ENCODE data around the gene BIRC5.
"Not testable (repeated sequence)": the region's sequence is repeated elsewhere in the genome, so short reads cannot be mapped to it uniquely, and the experiment has no call there.

Gene BIRC5

DNA sequence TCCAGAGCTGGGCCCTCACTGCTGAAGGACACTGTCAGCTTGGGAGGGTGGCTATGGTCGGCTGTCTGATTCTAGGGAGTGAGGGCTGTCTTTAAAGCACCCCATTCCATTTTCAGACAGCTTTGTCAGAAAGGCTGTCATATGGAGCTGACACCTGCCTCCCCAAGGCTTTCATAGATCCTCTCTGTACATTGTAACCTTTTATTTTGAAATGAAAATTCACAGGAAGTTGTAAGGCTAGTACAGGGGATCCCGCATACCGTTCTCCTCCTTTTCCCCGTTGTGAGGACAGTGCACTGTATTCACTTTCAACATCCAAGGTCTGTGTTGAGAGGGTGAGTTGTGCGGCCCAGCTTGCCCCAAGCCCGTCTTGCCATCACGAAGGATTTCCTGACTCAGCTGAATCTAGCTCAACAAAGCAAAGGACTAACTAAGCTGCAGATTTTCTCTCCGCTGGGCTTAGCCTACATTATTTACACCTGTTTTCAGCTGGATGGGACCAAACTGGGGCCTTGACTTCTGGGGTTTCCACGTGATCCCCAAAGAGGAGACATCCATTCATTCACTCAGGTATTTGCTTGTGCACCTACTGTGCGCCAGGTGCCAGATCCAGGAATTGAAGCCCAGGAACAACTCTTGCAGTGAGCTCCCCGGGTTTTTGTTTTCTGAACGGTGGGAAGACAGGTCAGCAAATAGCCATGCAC, 12.2 kb downstream of the BIRC5 start:
- DNase-seq, result no peak

- DNase-seq, result no peak
Measured at GRCh38 chr17:78226759-78227454, 12.9 kb downstream of the BIRC5 start.

GRCh38 chr17:78227455-78227916, 13.4 kb downstream of the BIRC5 start:
- no peak for DNase-seq

DNA sequence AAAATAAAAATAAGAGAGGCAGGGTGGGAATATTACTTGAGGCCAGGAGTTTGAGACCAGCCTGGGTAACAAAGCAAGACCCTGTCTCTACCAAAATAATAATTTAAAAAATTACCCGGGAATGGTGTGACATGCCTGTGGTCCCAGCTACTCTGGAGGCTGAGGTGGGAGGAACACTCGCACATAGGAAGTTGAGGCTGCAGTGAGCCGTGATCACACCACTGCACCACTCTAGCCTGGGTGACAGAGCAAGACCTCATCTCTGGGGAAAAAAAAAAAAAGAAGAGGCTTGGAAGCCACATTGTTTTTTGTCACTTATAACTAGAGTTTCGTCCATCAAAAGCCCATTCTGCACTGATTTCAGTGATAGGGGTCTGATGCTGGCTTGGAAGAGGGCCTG, 14.1 kb downstream of the BIRC5 start:
- DNase-seq, result no peak

GRCh38 chr17:78230252-78230962, 16.4 kb downstream of the BIRC5 start:
- DNase-seq, result no peak

GRCh38 chr17:78230996-78231935, 17.2 kb downstream of the BIRC5 start, which contains the start of gene TMEM235:
TSS of gene TMEM235 (plus strand) at chr17:78231631. CDS start at chr17:78232024, 393 bp downstream.
- DNase-seq, result no peak

DNA sequence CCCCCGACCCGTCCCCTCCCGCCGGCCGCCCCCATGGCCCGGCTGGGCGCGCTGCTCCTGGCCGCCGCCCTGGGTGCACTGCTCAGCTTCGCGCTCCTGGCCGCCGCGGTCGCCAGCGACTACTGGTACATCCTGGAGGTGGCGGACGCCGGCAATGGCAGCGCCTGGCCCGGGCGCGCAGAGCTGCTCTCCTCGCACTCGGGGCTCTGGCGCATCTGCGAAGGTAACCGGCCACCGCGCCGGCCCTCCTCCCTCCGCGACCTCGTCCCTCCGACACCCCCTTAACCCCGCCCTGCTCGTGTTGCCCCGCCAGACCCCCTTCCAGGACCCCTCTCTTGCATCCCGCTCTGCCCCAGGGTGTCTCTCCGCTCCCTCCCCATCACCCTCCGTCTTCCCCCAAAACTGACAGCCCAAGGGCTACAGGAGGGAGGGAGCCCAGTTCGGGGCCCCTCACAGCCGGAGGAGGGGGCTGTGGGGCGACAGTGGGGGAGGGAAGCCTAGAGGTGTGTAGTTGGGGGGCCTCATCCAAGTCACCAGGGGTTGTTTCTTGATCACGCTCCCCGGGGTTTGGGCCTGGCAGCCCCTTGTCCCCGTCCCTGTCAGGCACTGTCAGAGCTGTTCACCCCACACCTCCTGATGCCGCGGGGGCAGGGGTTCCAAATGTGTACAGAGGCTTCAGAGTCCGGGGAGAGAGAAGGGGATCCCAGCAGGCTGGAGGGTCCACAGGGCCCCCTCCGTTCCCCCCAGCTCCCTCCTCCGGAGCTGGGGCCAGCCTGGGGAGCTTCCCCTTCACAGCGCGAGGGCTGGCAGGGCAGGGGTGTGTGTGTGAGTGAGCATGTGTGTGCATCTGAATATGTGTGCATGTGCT, 18.2 kb downstream of the BIRC5 start:
- no peak for DNase-seq

GRCh38 chr17:78232859-78233173, 18.8 kb downstream of the BIRC5 start:
- DNase-seq, result no peak

DNA sequence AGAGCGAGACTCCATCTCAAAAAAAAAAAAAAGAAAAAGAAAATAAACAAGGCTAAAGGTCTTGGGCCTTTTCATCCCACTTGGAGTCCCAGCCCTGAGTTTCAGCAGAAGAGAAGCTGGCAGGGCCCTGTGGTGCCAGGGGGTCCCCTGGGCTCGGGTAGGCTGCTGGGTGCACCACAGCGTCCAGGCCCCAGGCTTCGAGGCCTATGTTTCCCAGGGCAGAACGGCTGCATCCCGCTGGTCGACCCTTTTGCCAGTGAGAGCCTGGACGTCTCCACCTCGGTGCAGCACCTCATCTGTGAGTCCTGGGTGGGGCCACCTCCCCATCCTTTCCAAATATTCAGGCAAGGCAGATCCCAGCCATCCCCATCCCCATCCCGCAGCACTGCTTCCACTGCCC, 19.6 kb downstream of the BIRC5 start:
- DNase-seq, result no peak

DNA sequence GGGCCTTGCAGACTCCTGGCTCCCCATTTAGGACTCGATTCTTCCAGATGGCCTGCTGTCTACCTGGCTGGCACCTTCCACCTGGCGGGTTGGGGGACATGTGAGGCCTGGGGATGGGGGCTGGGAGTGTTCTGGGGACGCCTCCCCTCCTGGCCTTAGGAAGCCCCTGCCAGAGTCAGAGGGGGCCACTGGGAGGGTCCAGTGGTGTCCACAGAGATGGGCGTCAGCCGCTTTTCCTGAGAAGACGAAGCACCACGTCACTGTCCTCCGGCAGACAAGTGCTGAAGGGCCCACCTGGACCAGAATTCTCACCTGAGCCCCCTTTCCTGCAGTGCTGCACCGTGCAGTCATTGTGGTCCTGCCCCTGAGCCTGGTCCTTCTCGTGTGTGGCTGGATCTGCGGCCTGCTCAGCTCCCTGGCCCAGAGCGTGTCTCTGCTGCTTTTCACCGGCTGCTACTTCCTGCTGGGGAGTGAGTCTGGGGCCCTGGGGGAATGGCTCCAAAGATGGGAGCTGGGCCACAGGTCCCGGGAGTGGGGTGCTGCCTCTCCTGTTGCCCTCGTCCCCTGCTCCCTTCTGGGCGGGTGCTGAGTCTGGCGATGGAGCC, 20.3 kb downstream of the BIRC5 start:
- DNase-seq, result no peak

- DNase-seq, result not testable (repeated sequence)
Measured at GRCh38 chr17:78235022-78235421, 21.0 kb downstream of the BIRC5 start.

- no peak for DNase-seq
Measured at GRCh38 chr17:78235885-78236284, 21.8 kb downstream of the BIRC5 start.

- no peak for DNase-seq
Measured at GRCh38 chr17:78236362-78237127, 22.5 kb downstream of the BIRC5 start.

DNA sequence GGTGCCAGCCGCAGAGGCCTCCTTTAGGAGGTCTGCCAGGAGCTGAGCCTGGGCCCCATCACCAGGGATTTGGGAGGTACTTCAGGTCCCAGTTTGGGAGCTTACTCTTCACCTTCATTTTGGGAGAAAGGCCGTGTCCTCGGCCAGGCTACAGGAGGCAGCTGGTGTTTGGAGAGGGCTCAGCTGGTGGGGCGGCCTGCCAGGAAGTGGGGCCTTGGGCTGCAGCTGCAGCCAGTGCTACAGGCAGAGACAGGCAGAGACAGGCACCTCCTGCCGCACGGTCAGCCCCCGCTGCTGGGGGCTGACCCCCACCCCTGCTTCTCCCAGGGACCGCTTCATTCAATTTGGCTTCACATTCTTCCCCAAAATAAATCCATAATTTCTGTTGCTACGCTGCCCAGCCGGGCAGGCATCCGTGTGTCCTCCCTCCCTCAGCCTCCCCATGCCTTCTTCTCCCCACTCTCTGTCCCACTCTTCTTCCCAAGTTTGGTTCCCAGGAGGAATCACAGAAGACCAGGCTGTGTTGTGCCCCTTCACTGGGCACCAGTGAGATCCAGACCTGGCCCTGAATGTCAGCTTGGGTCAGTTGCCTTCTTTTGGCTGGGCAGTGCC, 23.5 kb downstream of the BIRC5 start:
- DNase-seq, result no peak

DNA sequence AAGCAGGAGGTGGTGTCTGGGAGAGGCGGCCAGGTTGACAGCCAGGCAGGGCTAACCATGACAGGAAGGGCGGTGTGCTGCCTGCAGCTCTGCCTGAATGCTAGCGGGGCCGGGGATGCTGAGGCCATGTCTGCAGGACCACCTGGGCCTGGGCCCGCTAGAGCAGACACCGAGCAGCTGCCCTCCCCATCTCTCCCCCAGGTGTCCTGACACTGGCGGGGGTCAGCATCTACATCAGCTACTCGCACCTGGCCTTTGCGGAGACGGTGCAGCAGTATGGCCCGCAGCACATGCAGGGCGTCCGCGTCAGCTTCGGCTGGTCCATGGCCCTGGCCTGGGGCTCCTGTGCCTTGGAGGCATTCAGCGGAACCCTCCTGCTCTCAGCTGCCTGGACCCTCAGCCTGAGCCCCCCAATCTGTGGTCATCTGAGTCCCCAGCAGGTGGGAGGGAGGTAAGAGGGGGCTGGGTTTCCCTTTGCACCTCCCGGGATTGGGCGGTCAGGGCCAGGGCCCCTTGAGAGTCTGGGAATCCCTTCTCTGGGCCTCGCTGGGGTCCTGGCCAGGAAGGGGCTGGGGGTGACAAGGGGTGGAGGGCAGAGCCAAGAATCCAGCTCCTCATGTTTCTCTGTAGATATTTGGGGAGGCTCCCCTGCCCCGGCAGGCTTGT, 24.9 kb downstream of the BIRC5 start:
- no peak for DNase-seq

DNA sequence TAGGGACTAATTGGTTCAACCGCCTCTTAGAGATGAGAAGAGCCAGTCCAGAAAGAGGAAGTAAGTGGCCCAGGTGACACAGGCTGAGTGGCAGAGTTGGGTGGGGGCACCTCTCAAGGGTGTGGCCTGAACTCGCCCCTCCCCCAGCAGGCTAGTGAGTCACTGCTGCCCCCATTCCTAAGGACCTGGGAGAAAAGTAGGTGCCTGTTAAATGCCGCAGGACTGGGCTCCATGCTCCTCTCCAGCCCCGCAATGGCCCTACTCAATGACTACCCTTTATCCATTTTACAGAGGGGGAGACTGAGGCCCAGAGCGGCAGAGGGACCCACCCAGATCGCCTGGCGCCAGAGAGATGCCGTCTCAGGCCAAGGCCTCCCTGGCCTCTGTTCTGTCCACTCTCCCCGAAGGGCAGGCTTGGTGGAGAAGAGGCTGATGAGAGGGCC, 25.5 kb downstream of the BIRC5 start:
- no peak for DNase-seq

DNA sequence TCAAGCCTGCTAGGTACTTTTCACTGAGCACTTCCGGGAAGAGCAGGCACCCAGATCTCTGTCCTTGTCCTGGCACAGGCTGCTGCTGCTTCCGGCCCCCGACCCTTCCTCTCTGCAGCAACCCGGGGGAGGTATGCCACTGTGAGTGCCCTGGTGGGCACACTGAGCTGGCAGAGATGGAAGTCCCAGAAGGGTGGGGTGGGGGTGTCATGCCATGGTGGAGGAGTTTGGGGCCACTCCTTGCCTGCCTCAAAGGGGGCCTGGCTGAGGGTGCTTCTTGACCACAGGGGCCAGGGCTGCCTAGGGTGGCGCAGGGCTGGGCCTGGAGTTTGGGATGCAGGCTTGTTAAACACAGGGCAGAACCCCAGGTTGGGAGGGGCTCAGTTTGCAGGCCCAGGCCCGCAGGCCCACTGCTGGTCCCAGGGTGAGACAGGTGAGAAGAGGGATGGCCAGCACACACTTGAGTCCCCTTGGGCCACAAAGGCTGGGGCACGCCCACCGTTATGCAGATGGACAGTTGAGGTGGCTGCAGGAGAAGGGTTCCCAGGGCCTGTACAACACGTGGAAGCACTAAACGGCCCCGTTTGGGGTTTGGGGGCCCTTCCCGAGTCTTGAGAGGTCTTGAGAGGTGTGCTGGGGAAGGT, 26.1 kb downstream of the BIRC5 start:
- DNase-seq, result no peak

GRCh38 chr17:78240839-78241238, 26.8 kb downstream of the BIRC5 start:
- DNase-seq, result no peak

Measured in activated T-cell treated with anti-CD3 and anti-CD28 coated beads, Interleukin-2, amount 50 U/mL, for 1 hour (primary cell).